ENCODE measurements around the gene COL11A1. TPM values are rescaled to one million over a fixed set of nuclear protein-coding genes. Genes with fewer than 3 reads are reported as not detected.

The COL11A1 gene
- total and polyA plus RNA-seq, 2 experiments from 2014 or later = 12.3 to 12.5 TPM

- Histone ChIP-seq H4K20me1 (replicated peaks; ENCODE audit: insufficient read depth) (no peaks in the 10 kb centered on the region), H3K9me2 (ENCODE audit: insufficient read depth) (no peaks in the 10 kb centered on the region), H3F3A (replicated peaks; ENCODE audit: low read depth) (no peaks in the 10 kb centered on the region), H3K4me3 (peak overlapping the region; percentile 88), H3K79me2 (replicated peaks; ENCODE audit: insufficient read depth) (no peaks in the 10 kb centered on the region), H3K36me3 (ENCODE audit: insufficient read depth) (no peaks in the 10 kb centered on the region), H3K27me3 (ENCODE audit: insufficient read depth) (peaks cover 8% of the 10 kb centered on the region), H3K4me2 (peak overlapping the region; percentile 77), H3K27ac (ENCODE audit: low read depth) (no peak overlapping the region), H2AFZ (peak overlapping the region; percentile 93), H3K4me1 (ENCODE audit: insufficient read depth) (peaks cover 18% of the 10 kb centered on the region)
- DNase-seq (ENCODE audit: low spot score) (peak; percentile 30), ATAC-seq (peak; percentile 20)
- H3K9me3 Mint-ChIP-seq = no peaks in the 10 kb centered on the region
- peak overlapping the region; percentile 91 for H3K4me3 Mint-ChIP-seq
- no peaks in the 10 kb centered on the region for H3K36me3 Mint-ChIP-seq (ENCODE audit: low read depth)
- H3K27ac Mint-ChIP-seq = no peak overlapping the region
- H3K27me3 Mint-ChIP-seq (ENCODE audit: insufficient read depth, low read depth, poor library complexity) = peaks cover 10% of the 10 kb centered on the region
- peaks cover 24% of the 10 kb centered on the region for H3K4me1 Mint-ChIP-seq
- TF ChIP-seq NANOG (IDR thresholded peaks at IDR 0.05; ENCODE audit: borderline replicate concordance) = no peak
- no peak for TF ChIP-seq JUNB (IDR thresholded peaks at IDR 0.05; ENCODE audit: unreplicated experiment)
- TF ChIP-seq ETS1 (IDR thresholded peaks at IDR 0.05) = no peak
- no peak for TF ChIP-seq ZNF114 (CRISPR knock-in tag; IDR thresholded peaks at IDR 0.05)
- no peak for TF ChIP-seq REST (IDR thresholded peaks at IDR 0.05; ENCODE audit: unreplicated experiment)
- no peak for TF ChIP-seq CTCF (conservative IDR thresholded peaks at IDR 0.05; ENCODE audit: low read depth in 2 of 2)
- no peak for TF ChIP-seq CREB1 (CRISPR knock-in tag; IDR thresholded peaks at IDR 0.05; ENCODE audit: low read depth)
- TF ChIP-seq ZNF462 (CRISPR knock-in tag; IDR thresholded peaks at IDR 0.05) = no peak
- TF ChIP-seq EZH2 (IDR thresholded peaks at IDR 0.05; ENCODE audit: low read depth, unreplicated experiment) = no peak
- TF ChIP-seq EZH2phosphoT487 (IDR thresholded peaks at IDR 0.05; ENCODE audit: unreplicated experiment) = no peak
- no peak for TF ChIP-seq POLR2AphosphoS5 (IDR thresholded peaks at IDR 0.05; ENCODE audit: low read depth)
- no peak for TF ChIP-seq ZNF331 (CRISPR knock-in tag; IDR thresholded peaks at IDR 0.05; ENCODE audit: low read depth)
- no peak for TF ChIP-seq STAT1 (IDR thresholded peaks at IDR 0.05; ENCODE audit: unreplicated experiment)
These were observed 1.1 kb upstream of the COL11A1 start for GRCh38 chr1:103109311-103109920.

Measured in GM23338 (cell line).